Activated T-helper 1 cell treated with anti-CD3 and anti-CD28 coated beads, Interleukin-12 subunit alpha, Interleukin-12 subunit beta, Interleukin-2, Interleukin-4 antibody, amounts not matched to agents 30 ng/mL and 10 ng/mL and 1 ng/mL, durations not matched to agents 14 hours and 24 hours and 36 hours (primary cell): Measurements from ENCODE around the gene BRAT1. TPM values are rescaled to one million over a fixed set of nuclear protein-coding genes. Genes with fewer than 3 reads are reported as not detected.
A peak's percentile ranks its signal among the peaks of the same experiment; 100 is the strongest.

ENCODE experiments used
- DNase-seq: peaks from one replicate; pipeline ENCODE4 v3.0.0; 2021; ENCODE audit warnings: low spot score
- H3K27ac Mint-ChIP-seq: one replicate; pipeline ENCODE4 v1.8.0; 2021; ENCODE audit warnings: mild to moderate bottlenecking, mixed read lengths
- H3K27me3 Mint-ChIP-seq: one replicate; pipeline ENCODE4 v1.8.0; 2022; ENCODE audit warnings: mild to moderate bottlenecking, moderate library complexity, mixed read lengths; ENCODE audit not compliant: insufficient read depth
- H3K36me3 Mint-ChIP-seq: one replicate; pipeline ENCODE4 v1.8.0; 2021; ENCODE audit warnings: low read depth, mixed read lengths
- H3K4me1 Mint-ChIP-seq: one replicate; pipeline ENCODE4 v1.8.0; 2021; ENCODE audit warnings: low read depth, mixed read lengths
- H3K4me3 Mint-ChIP-seq: one replicate; pipeline ENCODE4 v1.8.0; 2021; ENCODE audit warnings: mild to moderate bottlenecking, moderate library complexity, mixed read lengths
- H3K9me3 Mint-ChIP-seq: one replicate; pipeline ENCODE4 v1.8.0; 2021; ENCODE audit warnings: mixed read lengths
- intact Hi-C: fragments of 100-400 bp; cut with micrococcal nuclease; formaldehyde crosslinking; loops from one replicate; pipeline ENCODE4 v1.15.1; 2024
- total RNA-seq: library from RNA; stranded (reverse); gene quantifications from 2 replicates; pipeline ENCODE4 v1.2.3, GENCODE V29; 2022

BRAT1 gene
- total RNA-seq, 1 donor from 2014 or later, result 42.9 TPM

DNA sequence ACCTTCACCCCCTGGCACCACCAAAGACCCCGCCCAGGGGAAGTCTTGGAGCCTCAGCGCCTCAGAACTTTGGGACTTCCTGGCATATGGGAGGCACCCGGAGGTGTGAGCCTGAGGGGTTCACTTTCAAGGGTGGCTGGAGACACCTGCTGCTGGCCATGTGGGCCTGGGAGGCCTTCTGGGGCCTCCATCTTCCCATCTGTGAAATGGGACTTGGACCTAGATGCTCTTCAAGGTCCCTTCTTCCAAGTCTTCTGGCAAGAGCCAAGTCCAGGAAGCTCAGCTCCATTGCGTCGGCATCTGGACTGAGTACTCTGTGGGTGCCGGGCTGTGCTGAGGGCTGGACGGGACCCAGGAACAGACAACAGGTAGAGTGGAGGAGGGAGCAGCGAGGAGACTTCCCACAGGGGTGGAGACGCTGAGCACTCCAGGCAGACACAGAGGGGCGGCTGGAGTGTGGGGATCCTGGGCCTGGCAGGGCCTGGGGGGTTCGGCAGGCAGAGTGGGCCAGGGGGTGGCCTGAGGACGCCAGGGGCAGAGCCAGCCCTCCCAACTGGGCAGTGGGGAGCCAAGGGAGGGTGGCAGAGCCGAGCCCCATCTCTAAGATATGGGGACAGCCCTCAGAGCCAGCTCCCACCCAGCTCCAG, 45.1 kb downstream of the BRAT1 start:
- DNase-seq, result no peak
- Mint-ChIP-seq H3K4me3 (no peak overlapping the region), H3K27me3 (peaks cover 5% of the 10 kb centered on the region), H3K4me1 (peaks cover 42% of the 10 kb centered on the region), H3K36me3 (no peaks in the 10 kb centered on the region), H3K9me3 (no peaks in the 10 kb centered on the region), H3K27ac (peak overlapping the region; percentile 76)
- intact Hi-C loops, result no loop called here

DNA sequence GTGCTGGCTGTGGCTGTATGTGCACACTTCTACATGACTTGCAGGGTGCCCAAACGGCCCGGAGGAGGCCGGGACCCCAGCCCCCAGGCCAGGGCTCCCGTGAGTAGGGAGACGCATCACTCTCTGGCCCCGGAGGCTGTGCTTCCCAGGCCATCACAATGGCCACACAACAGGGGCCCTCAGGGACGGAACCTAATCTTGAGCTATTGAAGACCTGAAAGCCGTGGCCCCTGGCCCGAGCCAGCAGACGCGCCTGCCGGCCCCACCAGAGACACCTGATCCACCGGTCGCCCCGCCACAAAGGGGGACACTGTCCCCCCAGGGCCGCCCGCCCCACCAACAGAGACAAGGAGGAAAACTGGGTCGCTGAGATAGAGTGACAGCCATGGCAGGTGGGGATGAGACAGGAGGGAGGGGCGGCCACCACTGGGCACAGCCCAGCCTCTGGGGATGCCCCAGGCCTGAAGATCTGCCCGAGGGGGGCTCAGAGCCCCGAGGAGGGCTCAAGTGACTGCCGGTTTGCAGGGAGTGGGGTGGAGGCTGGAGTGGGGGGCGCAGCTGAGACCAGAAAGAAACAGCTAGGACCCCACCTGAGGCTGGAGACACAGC, 45.9 kb downstream of the BRAT1 start:
- Mint-ChIP-seq H3K27ac (no peak overlapping the region), H3K9me3 (no peaks in the 10 kb centered on the region), H3K27me3 (peaks cover 5% of the 10 kb centered on the region), H3K4me1 (peaks cover 42% of the 10 kb centered on the region), H3K4me3 (peak overlapping the region; percentile 71), H3K36me3 (no peaks in the 10 kb centered on the region)
- DNase-seq, result no peak
- intact Hi-C loops, result loop anchor here (2.0 kb wide), 1 partner anchor 21 kb away; no protein-coding TSS in a partner anchor

DNA sequence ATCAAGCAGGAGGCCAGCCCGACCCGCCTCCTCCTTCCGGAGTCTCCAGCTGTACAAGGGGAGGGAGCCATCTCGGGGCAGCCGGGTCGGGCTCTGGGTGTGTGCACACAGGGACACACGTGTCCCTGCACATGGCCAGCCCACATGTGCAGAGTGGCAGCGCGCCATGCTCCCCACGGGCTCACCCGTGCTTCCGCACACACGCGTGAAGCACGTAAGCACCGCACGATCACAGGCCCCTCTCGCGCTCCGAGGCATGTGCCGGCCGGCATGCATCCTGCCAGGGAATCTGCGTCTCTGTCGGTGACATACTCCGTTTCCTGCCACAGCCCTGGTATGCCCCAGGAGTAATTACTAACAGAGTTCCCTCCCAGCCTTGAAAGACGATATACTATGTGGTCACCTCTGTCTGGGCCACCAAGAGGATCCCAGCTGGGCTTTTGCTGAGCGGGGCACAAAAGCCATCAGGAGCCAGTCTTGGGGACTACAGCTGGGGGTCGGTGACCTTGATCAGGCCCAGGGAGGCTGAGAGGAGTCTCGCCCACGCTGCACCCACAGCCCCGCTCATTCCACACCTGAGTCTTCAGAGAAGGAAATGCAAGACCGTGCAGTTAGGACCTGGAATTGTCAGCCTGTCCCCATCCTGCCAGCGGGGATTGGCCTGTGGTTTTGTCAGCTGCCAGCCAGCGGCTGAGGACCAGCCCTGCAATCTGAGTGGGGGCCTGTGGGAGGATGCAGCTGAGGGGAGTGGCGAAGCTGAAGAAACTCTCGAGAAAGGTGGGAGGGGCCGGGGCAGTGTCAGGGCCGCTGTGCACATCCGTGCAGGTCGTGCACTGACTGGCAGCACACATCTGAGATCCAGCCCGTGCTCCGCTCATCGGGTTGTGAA, 46.8 kb downstream of the BRAT1 start:
- no peaks in the 10 kb centered on the region for H3K9me3 Mint-ChIP-seq
- H3K27me3 Mint-ChIP-seq, result peaks cover 5% of the 10 kb centered on the region
- intact Hi-C loops, result loop anchor here (1.0 to 2.0 kb wide), 3 partner anchors 11 to 50 kb away; partner anchors contain the start of genes IQCE and LFNG
- no peaks in the 10 kb centered on the region for H3K36me3 Mint-ChIP-seq
- H3K4me3 Mint-ChIP-seq, result peak overlapping the region; percentile 71
- peak; percentile 63 for DNase-seq
- H3K4me1 Mint-ChIP-seq, result peaks cover 42% of the 10 kb centered on the region
- H3K27ac Mint-ChIP-seq, result peak overlapping the region; percentile 74

DNA sequence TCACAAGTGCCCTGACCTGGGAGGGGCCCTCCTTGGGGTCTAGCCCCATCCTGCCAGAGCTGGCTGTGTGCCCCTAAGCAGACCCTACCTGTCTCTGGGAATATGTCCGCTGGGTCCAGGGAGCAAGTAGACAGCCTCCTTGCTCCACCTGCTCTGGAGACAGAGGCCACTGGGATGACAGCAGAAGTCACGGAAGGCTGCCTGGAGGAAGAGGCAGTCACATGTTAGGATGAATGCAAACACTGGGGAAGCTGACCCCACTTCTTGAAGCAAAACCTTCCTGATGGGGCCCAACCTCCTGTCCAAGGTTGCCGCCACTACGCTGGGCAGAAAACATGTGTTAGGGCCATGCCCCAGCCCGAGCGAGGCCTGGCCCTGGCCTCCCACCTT, 47.4 kb downstream of the BRAT1 start:
- Mint-ChIP-seq H3K27ac (no peak overlapping the region), H3K9me3 (no peaks in the 10 kb centered on the region)

DNA sequence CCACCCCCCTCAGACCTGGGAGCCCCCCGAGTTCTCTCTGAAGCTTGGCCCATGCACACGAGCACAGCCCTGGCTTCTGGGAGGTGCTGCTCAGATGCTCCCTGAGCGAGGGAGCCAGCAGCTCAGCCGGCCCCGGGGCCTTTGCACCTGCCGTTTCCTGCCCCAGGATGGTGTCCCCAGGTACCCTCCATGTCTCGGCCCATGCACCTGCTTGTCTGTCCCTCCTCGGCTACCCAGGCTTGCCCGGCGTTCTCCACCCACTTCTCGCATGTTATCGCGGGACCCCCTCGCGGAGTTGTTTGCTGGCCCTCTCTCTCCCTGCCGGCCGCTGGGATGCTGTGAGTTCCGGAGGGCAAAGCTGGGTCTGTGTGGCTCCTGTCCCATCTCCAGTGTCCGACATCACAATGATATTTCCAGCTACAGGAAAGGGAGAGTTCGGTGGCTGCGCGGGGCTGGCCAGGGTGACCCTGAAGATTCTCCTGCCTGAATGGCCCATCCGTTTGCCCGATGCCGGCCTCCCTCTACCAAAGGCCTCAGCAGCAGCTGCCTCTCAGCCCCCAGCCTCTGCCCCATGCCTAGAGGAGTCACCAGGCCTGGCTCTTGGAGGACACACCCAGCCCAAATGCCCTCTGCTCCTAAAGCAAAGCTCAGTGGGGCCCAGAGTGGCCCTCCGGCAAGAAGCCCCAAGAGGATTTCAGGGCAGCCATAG, 48.0 kb downstream of the BRAT1 start:
- no peaks in the 10 kb centered on the region for H3K27me3 Mint-ChIP-seq
- H3K9me3 Mint-ChIP-seq, result no peaks in the 10 kb centered on the region
- DNase-seq, result no peak
- no peak overlapping the region for H3K27ac Mint-ChIP-seq
- H3K4me3 Mint-ChIP-seq, result no peak overlapping the region
- H3K4me1 Mint-ChIP-seq, result peaks cover 33% of the 10 kb centered on the region
- intact Hi-C loops, result no loop called here
- no peaks in the 10 kb centered on the region for H3K36me3 Mint-ChIP-seq

More for the DNA sequence above, 47.4 kb downstream of the BRAT1 start:
- Mint-ChIP-seq H3K4me1 (peaks cover 38% of the 10 kb centered on the region), H3K36me3 (no peaks in the 10 kb centered on the region), H3K27me3 (peaks cover 5% of the 10 kb centered on the region), H3K4me3 (no peak overlapping the region)
- intact Hi-C loops, result loop anchor here (1.0 to 2.0 kb wide), 3 partner anchors 11 to 50 kb away; partner anchors contain the start of genes IQCE and LFNG
- no peak for DNase-seq

DNA sequence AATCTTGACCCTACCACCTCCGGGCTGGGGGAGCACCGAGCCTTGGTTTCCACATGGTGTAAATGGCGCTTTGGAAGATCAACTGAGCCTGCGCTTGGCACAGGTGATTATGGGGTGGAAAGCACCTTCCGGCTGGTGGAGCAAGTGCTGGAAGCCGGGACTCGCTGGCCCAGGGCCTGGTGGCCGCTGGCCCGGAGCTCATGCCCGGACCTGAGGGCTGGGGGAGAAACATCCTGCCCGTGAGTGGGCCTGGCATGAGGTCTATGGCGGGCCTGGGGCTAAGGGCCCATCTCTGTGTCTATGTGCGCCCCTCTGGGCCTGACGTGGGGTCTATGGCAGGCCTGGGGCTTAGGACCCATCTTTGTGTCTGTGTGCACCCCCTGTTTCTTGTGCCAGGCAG, 49.9 kb downstream of the BRAT1 start:
- Mint-ChIP-seq H3K27me3 (no peaks in the 10 kb centered on the region), H3K4me3 (no peak overlapping the region), H3K9me3 (no peaks in the 10 kb centered on the region), H3K27ac (no peak overlapping the region), H3K4me1 (peaks cover 22% of the 10 kb centered on the region), H3K36me3 (no peaks in the 10 kb centered on the region)
- no peak for DNase-seq
- intact Hi-C loops, result no loop called here

DNA sequence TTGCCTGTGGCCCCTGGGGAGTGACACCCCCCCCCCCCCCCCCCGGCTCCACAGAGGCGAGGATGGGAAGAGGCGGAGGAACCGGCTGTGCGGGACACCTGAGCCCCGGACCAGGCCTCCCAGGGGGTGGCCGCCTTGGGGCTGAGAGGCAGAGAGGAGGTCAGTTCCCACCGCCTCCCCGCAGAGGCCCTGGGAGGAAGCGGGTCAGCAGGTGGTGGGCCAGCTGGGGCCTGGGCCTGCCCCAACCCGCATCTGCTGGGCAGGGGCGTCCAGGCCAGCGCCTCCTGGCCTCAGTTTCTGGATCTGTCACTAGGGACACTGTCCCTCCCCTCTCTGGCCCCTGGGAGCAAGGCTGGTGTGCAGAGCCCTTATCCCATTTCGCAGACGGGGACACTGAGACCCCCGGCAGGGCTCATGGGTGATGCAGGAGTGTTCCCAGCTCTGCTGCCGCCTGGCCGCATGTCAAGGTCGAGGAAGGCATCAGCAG, 50.4 kb downstream of the BRAT1 start:
- H3K9me3 Mint-ChIP-seq, result no peaks in the 10 kb centered on the region
- intact Hi-C loops, result no loop called here
- no peaks in the 10 kb centered on the region for H3K36me3 Mint-ChIP-seq
- H3K4me3 Mint-ChIP-seq, result no peak overlapping the region
- peaks cover 18% of the 10 kb centered on the region for H3K4me1 Mint-ChIP-seq
- H3K27ac Mint-ChIP-seq, result no peak overlapping the region
- DNase-seq, result no peak
- no peaks in the 10 kb centered on the region for H3K27me3 Mint-ChIP-seq

DNA sequence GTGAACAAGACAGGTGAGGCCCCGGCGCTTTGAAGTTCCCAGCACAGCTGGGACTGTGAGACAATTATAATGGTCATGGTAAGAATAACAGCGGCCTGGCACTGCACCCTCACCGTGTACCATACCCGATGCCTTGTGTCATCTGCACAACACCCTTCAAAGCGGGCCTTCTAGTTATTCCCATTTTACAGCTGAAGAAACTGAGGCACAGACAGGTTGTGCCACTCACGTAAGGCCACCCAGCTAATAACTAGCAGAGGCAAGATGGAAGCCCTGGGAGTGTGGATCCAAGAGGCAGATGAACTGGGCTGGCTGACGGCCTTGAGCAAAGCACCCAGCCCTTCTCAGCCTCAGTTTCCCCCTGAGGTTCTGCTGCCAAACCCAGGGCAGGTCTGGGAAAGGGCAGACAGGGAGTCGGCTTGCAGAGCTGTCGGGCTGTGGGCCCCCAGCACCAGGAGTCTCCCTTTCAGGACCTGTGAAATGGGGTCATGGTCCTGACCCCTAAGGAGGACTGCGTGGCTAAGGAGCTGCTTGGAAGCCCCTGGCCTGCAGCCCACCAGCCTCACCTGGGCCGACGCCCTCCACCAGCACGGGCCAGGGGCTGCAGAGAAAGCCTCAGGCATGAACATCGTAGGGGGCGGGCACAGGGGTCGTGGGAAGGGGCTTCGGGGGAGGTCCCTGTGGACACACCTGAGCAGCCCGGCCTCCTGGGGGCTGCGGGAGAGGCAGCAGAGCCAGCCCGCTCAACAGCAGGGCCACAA, 51.0 kb downstream of the BRAT1 start:
- Mint-ChIP-seq H3K9me3 (no peaks in the 10 kb centered on the region), H3K4me1 (peaks cover 15% of the 10 kb centered on the region), H3K4me3 (no peak overlapping the region), H3K27ac (no peak overlapping the region), H3K27me3 (no peaks in the 10 kb centered on the region), H3K36me3 (no peaks in the 10 kb centered on the region)
- intact Hi-C loops, result no loop called here
- no peak for DNase-seq

DNA sequence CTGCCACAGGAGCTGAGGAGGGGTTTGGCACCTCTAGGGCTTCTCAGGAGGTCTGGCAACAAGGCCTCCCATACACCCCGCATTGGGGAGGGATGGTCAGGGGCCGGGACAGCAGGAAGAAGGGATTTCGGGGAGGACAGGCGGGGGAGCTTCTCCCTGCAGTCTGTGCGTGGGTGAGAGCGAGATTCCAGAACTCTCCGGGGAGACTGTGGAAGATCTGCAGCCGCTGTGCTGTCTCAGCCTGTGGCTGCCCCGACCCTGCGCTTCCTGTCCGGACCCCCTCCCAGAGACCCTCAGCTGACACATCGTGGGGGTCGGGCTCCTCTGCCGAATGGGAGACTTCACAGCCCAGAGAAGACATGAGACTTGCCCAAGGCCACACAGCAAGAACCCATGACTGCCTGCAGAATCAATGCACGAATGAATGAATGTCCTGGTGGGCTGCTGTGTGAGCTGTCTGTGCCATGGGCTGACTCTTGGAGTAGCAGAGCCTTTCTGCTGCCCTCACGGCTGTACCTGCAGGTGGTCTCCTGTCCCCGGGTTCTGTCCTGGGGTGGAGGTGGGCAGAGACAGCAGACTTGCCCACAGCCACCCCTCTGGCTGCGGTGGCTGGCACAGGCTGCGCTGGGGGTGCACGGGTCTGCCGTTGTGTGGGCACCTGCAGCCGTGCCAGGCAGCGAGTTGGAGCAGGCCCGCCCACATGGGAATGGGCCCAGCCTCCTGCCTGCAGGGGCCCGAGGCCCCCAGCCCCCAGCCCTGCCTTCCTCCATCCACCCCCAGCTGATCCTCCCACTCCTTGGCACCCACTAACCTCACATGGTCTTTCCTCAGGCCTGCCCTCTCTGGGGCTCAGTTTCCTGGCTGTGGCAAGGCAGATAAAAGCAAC, 52.0 kb downstream of the BRAT1 start:
- intact Hi-C loops, result no loop called here
- H3K4me3 Mint-ChIP-seq, result no peak overlapping the region
- H3K9me3 Mint-ChIP-seq, result no peaks in the 10 kb centered on the region
- H3K36me3 Mint-ChIP-seq, result no peaks in the 10 kb centered on the region
- no peak for DNase-seq
- peaks cover 5% of the 10 kb centered on the region for H3K4me1 Mint-ChIP-seq
- H3K27me3 Mint-ChIP-seq, result no peaks in the 10 kb centered on the region
- H3K27ac Mint-ChIP-seq, result no peak overlapping the region

DNA sequence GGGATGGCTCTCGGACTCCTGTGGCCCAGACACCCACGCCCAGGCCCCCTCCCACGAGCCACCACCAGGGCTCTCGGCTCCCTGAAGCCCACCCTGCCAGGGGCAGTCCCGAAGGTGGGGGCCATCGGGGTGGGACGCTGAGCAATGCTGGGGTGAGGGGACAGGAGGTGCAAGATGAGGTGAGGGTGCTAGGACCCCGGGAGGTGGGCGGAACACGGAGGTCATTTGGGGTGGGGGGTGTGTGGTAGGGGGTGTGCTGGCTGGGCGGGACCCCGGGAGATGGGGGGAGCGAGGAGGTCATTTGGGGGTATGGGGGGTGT, 52.7 kb downstream of the BRAT1 start:
- intact Hi-C loops, result no loop called here
- H3K36me3 Mint-ChIP-seq, result no peaks in the 10 kb centered on the region
- no peaks in the 10 kb centered on the region for H3K27me3 Mint-ChIP-seq
- H3K4me1 Mint-ChIP-seq, result no peaks in the 10 kb centered on the region
- no peak for DNase-seq
- H3K9me3 Mint-ChIP-seq, result no peaks in the 10 kb centered on the region
- H3K4me3 Mint-ChIP-seq, result no peak overlapping the region
- no peak overlapping the region for H3K27ac Mint-ChIP-seq

DNA sequence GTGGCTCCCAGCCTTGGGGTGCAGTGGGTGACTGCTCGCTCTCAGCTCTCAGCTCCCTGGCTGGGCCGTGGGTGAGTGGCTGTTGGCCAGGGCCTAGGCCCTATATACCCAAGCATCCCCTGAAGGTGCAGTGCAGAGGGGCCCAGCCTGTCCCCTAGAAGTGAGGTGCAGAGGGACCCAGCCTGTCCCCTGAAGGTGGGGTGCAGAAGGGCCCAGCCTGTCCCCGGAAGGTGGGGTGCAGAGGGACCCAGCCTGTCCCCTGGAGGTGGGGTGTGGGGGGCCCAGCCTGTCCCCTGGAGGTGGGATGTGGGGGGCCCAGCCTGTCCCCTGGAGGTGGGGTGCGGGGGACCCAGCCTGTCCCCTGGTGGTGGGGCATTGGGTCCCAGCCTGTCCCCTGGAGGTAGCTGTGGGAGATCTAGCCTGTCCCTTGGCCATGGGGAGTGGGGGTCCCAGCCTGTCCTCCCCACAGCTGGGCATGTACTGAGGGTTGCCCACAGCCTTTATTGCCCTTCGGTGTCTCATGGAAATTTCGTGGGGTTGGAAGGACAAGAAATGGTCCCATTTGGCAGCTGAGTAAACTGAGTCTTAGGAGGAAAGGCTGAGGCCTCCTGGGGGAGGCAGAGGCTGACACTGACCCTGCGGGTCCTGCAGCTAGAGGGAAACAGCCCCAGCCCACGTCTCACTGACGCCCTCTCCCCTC, 53.2 kb downstream of the BRAT1 start:
- H3K9me3 Mint-ChIP-seq, result no peaks in the 10 kb centered on the region
- no peak overlapping the region for H3K4me3 Mint-ChIP-seq
- DNase-seq, result no peak
- intact Hi-C loops, result no loop called here
- H3K36me3 Mint-ChIP-seq, result no peaks in the 10 kb centered on the region
- H3K27ac Mint-ChIP-seq, result no peak overlapping the region
- peaks cover 2% of the 10 kb centered on the region for H3K27me3 Mint-ChIP-seq
- no peaks in the 10 kb centered on the region for H3K4me1 Mint-ChIP-seq
